Gastrocnemius medialis (tissue), 4 donors: ENCODE measurements around the gene CLMN. TPM values are rescaled to one million over a fixed set of nuclear protein-coding genes. Genes with fewer than 3 reads are reported as not detected.

ENCODE experiments used
- ATAC-seq, 2 donors: fragments of 150-250 bp; one replicate each; pipeline ENCODE4 v1.9.1; 2016
- DNase-seq, 2 donors: peaks; one replicate each; pipeline ENCODE4 v3.0.0-alpha.2; 2019
- H3K27ac ChIP-seq, 4 donors: fragments of 200-600 bp; sonication (generic); 1 replicate in 1 of 4; 2 replicates in 3 of 4; pipeline ENCODE4 v1.5.1; 2016 to 2018; ENCODE audit warnings: mild to moderate bottlenecking in 2 of 4, moderate library complexity in 1 of 4
- H3K27me3 ChIP-seq, 3 donors: fragments of 200-600 bp; sonication (generic) in 2 of 3; 1 replicate in 1 of 3; 2 replicates in 2 of 3; pipeline versions ENCODE4 v1.5.1 to v1.6.0; 2016 to 2019; ENCODE audit warnings: mild to moderate bottlenecking in 1 of 3, moderate library complexity in 1 of 3
- H3K36me3 ChIP-seq, 2 donors: fragments of 200-600 bp; sonication (generic) in 1 of 2; one replicate each; pipeline ENCODE4 v1.5.1; 2017 to 2018
- H3K4me1 ChIP-seq, 2 donors: fragments of 200-600 bp; sonication (generic) in 1 of 2; one replicate each; pipeline ENCODE4 v1.5.1; 2016 to 2017; ENCODE audit warnings: mild to moderate bottlenecking in 2 of 2
- H3K4me3 ChIP-seq, 4 donors: fragments of 200-600 bp; sonication (generic) in 3 of 4; 1 replicate in 1 of 4; 2 replicates in 3 of 4; pipeline ENCODE4 v1.5.1; 2016 to 2019; ENCODE audit warnings: mild to moderate bottlenecking in 2 of 4
- H3K9me3 ChIP-seq, 3 donors: fragments of 200-600 bp; sonication (generic) in 2 of 3; 1 replicate in 1 of 3; 2 replicates in 2 of 3; pipeline ENCODE4 v1.5.1; 2016 to 2019
- CTCF ChIP-seq, 5 experiments: fragments of 450-650 bp in 3 of 5; fragments of 200-600 bp in 2 of 5; sonication (generic) in 2 of 5; IDR thresholded peaks in 4 of 5; conservative IDR thresholded peaks in 1 of 5; 1 replicate in 4 of 5; 2 replicates in 1 of 5; pipeline ENCODE4 v1.5.1; 2016 to 2019; ENCODE audit warnings: antibody characterized with exemption in 5 of 5, mild to moderate bottlenecking in 3 of 5, moderate library complexity in 3 of 5
- POLR2A ChIP-seq, 2 donors: fragments of 450-650 bp; IDR thresholded peaks; one replicate each; pipeline ENCODE4 v1.6.1; 2017; ENCODE audit warnings: antibody characterized with exemption in 2 of 2, mild to moderate bottlenecking in 2 of 2, moderate library complexity in 2 of 2
- in situ Hi-C, 4 donors: fragments of 200-750 bp; cut with MboI; loops; one replicate each; pipeline versions ENCODE4 v1.15.0 to v1.8.0; 2017; ENCODE audit warnings: low sequenced_read_pairs in 4 of 4
- intact Hi-C: fragments of 100-400 bp; cut with DNase I; formaldehyde crosslinking; loops from one replicate; pipeline ENCODE4 v1.15.1; 2023; ENCODE audit warnings: low total_unique reads
- total RNA-seq, 4 donors: library from RNA; depleted of rRNA; stranded (reverse); fragments of >200 nt; gene quantifications; one replicate each; pipeline versions ENCODE4 v1.1.0 to v1.2.3, GENCODE V29; 2016

CLMN gene
- total RNA-seq, 4 donors from 2014 or later, result 3.8 to 8.8 (median 5.8) TPM

GRCh38 chr14:95256002-95256775 is 63.5 kb downstream of the CLMN start:
- Histone ChIP-seq H3K36me3 (no peaks in the 10 kb centered on the region), H3K27ac (no peak overlapping the region), H3K9me3 (no peaks in the 10 kb centered on the region), H3K4me3 (no peak overlapping the region), H3K27me3 (no peaks in the 10 kb centered on the region), H3K4me1 (peaks cover 0 to 8% of the 10 kb centered on the region in 2 donors)
- no peak for DNase-seq
- in situ Hi-C loops (no loop called here), intact Hi-C loops (no loop called here)
- TF ChIP-seq CTCF (IDR thresholded peaks at IDR 0.05 in 4 of 5, conservative IDR thresholded peaks at IDR 0.05 in 1 of 5), result no peak
- no peak for TF ChIP-seq POLR2A (IDR thresholded peaks at IDR 0.05)
- no peak for ATAC-seq

GRCh38 chr14:95255487-95255886 is 64.2 kb downstream of the CLMN start:
- Histone ChIP-seq H3K27ac (no peak overlapping the region), H3K9me3 (no peaks in the 10 kb centered on the region), H3K4me3 (no peak overlapping the region), H3K27me3 (no peaks in the 10 kb centered on the region), H3K4me1 (peaks cover 0 to 8% of the 10 kb centered on the region in 2 donors), H3K36me3 (no peaks in the 10 kb centered on the region)
- ATAC-seq (no peak), DNase-seq (no peak)
- in situ Hi-C loops (no loop called here), intact Hi-C loops (no loop called here)
- TF ChIP-seq POLR2A (IDR thresholded peaks at IDR 0.05) (no peak), CTCF (IDR thresholded peaks at IDR 0.05 in 4 of 5, conservative IDR thresholded peaks at IDR 0.05 in 1 of 5) (no peak)

GRCh38 chr14:95255013-95255412 is 64.7 kb downstream of the CLMN start:
- DNase-seq (no peak), ATAC-seq (no peak)
- Histone ChIP-seq H3K9me3 (no peaks in the 10 kb centered on the region), H3K36me3 (no peaks in the 10 kb centered on the region), H3K27me3 (no peaks in the 10 kb centered on the region), H3K4me1 (peaks cover 0 to 8% of the 10 kb centered on the region in 2 donors), H3K4me3 (no peak overlapping the region), H3K27ac (no peak overlapping the region)
- in situ Hi-C loops, result no loop called here
- intact Hi-C loops, result no loop called here
- TF ChIP-seq CTCF (IDR thresholded peaks at IDR 0.05 in 4 of 5, conservative IDR thresholded peaks at IDR 0.05 in 1 of 5), result no peak
- no peak for TF ChIP-seq POLR2A (IDR thresholded peaks at IDR 0.05)

- Histone ChIP-seq H3K4me1 (peaks cover 0 to 6% of the 10 kb centered on the region in 2 donors), H3K36me3 (no peaks in the 10 kb centered on the region), H3K4me3 (no peak overlapping the region), H3K27me3 (no peaks in the 10 kb centered on the region), H3K9me3 (no peaks in the 10 kb centered on the region), H3K27ac (no peak overlapping the region)
- DNase-seq (no peak), ATAC-seq (no peak)
- intact Hi-C loops (no loop called here), in situ Hi-C loops (no loop called here)
- TF ChIP-seq POLR2A (IDR thresholded peaks at IDR 0.05), result no peak
- no peak for TF ChIP-seq CTCF (IDR thresholded peaks at IDR 0.05 in 4 of 5, conservative IDR thresholded peaks at IDR 0.05 in 1 of 5)
Measured at GRCh38 chr14:95254288-95254687, 65.4 kb downstream of the CLMN start.
